Esophagus muscularis mucosa (tissue), 3 donors: Measurements from ENCODE around the gene DIP2C.

Experiments used
- POLR2AphosphoS5 ChIP-seq, 2 donors: sonication (generic); formaldehyde crosslinking; IDR thresholded peaks; one replicate each; pipeline ENCODE4 v1.6.1; 2017; ENCODE audit warnings: antibody characterized with exemption in 2 of 2
- TF ChIP-seq, protein P1 (sequence below), 3 experiments: fragments of 200-600 bp in 2 of 3; fragments of 450-650 bp in 1 of 3; sonication (generic) in 2 of 3; IDR thresholded peaks; one replicate each; pipeline ENCODE4 v1.5.1; 2017 to 2019; ENCODE audit warnings: antibody characterized with exemption in 3 of 3, mild to moderate bottlenecking in 2 of 3, moderate library complexity in 1 of 3

DNA sequence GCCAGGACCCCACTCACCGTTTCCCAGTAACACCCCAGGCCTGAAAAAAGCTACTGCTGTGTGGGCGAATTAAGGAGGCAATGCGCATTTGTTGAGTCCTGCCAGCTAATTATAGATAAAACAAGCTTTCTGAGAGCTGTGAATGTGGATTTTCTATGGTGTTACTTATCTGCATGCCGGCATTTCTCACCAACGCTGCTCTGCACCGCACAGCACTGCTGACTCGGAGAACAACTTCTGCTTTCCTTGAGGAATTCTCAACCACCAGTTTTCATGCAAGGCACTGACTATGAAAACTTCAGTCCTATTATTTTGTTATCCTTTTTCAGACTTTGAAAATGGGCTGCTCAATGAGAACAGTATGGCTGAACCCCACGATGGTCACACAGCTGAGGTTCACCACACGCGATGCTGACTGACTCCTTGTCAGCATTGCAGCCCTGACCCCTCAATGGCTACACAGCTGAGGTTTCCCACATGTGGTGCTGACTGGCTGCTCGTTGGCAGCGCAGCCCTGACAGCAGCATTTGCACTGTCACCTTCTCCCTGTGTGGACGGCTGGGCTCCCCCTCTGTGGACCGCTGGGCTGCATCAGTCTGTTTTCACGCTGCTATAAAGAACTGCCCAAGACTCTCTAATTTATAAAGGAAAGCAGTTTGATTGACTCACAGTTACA, 190.6 kb downstream of the DIP2C start:
- TF ChIP-seq, protein P1, sequence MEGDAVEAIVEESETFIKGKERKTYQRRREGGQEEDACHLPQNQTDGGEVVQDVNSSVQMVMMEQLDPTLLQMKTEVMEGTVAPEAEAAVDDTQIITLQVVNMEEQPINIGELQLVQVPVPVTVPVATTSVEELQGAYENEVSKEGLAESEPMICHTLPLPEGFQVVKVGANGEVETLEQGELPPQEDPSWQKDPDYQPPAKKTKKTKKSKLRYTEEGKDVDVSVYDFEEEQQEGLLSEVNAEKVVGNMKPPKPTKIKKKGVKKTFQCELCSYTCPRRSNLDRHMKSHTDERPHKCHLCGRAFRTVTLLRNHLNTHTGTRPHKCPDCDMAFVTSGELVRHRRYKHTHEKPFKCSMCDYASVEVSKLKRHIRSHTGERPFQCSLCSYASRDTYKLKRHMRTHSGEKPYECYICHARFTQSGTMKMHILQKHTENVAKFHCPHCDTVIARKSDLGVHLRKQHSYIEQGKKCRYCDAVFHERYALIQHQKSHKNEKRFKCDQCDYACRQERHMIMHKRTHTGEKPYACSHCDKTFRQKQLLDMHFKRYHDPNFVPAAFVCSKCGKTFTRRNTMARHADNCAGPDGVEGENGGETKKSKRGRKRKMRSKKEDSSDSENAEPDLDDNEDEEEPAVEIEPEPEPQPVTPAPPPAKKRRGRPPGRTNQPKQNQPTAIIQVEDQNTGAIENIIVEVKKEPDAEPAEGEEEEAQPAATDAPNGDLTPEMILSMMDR (IDR thresholded peaks at IDR 0.05): no peak
- no peak for TF ChIP-seq POLR2AphosphoS5 (IDR thresholded peaks at IDR 0.05)
